Coronary artery (tissue), 2 donors: ENCODE results near the gene THRAP3.
"Not testable (repeated sequence)": the region's sequence is repeated elsewhere in the genome, so short reads cannot be mapped to it uniquely, and the experiment has no call there.

Experiments
- DNase-seq: peaks from one replicate; pipeline ENCODE4 v3.0.0-alpha.2; 2017; ENCODE audit warnings: low spot score
- H3K27ac ChIP-seq, 2 donors: fragments of 200-600 bp; sonication (generic); one replicate each; pipeline ENCODE4 v1.5.1; 2016 to 2019
- H3K4me3 ChIP-seq: fragments of 200-600 bp; sonication (generic); 2 replicates; pipeline ENCODE4 v1.5.1; 2016; ENCODE audit warnings: mild to moderate bottlenecking, moderate library complexity
- CTCF ChIP-seq: fragments of 200-600 bp; sonication (generic); IDR thresholded peaks from one replicate; pipeline ENCODE4 v1.5.1; 2019; ENCODE audit warnings: antibody characterized with exemption

The THRAP3 gene

GRCh38 chr1:36238433-36238832, 14.2 kb downstream of the THRAP3 start:
- Histone ChIP-seq H3K4me3 (no peak overlapping the region), H3K27ac (no peak overlapping the region)

GRCh38 chr1:36239941-36240637, 15.8 kb downstream of the THRAP3 start:
- no peak for TF ChIP-seq CTCF
- peak overlapping the region in 1 of 2 donors; percentile 9 for H3K27ac ChIP-seq
- no peak overlapping the region for H3K4me3 ChIP-seq
- DNase-seq: no peak

More at GRCh38 chr1:36238433-36238832, 14.2 kb downstream of the THRAP3 start:
- no peak for DNase-seq
- TF ChIP-seq CTCF: no peak

- Histone ChIP-seq H3K27ac (peak overlapping the region; percentile 69 to 74), H3K4me3 (no peak overlapping the region)
- no peak for DNase-seq
- no peak for TF ChIP-seq CTCF
These were observed 23.3 kb downstream of the THRAP3 start for GRCh38 chr1:36247538-36247937.

- no peak for TF ChIP-seq CTCF
- no peak overlapping the region for H3K4me3 ChIP-seq
- peak overlapping the region; percentile 69 to 74 for H3K27ac ChIP-seq
- peak; percentile 80 for DNase-seq
These were observed 24.1 kb downstream of the THRAP3 start for GRCh38 chr1:36248250-36248894.

- peak overlapping the region in 1 of 2 donors; percentile 50 for H3K27ac ChIP-seq
- no peak for TF ChIP-seq CTCF
- no peak overlapping the region for H3K4me3 ChIP-seq
- DNase-seq: no peak
These were observed 27.7 kb downstream of the THRAP3 start for GRCh38 chr1:36251794-36252481.

GRCh38 chr1:36252482-36252824, 28.2 kb downstream of the THRAP3 start:
- DNase-seq, H3K4me3 ChIP-seq: not testable (repeated sequence)
- peak overlapping the region in 1 of 2 donors; percentile 50 for H3K27ac ChIP-seq

GRCh38 chr1:36253161-36253862, 29.1 kb downstream of the THRAP3 start:
- H3K4me3 ChIP-seq: no peak overlapping the region
- peak overlapping the region in 1 of 2 donors; percentile 19 for H3K27ac ChIP-seq
- DNase-seq: no peak
- TF ChIP-seq CTCF: no peak
